Peyer's patch (tissue), 4 donors: ENCODE data around the gene QSER1.

Experiments
- POLR2A ChIP-seq, 2 donors: fragments of 450-650 bp; IDR thresholded peaks; one replicate each; pipeline ENCODE4 v1.5.1; 2017; ENCODE audit warnings: antibody characterized with exemption in 2 of 2, mild to moderate bottlenecking in 2 of 2, moderate library complexity in 2 of 2
- TF ChIP-seq, protein P1 (sequence below), 6 experiments: fragments of 450-650 bp in 4 of 6; fragments of 200-600 bp in 2 of 6; sonication (generic) in 1 of 6; IDR thresholded peaks; one replicate each; pipeline ENCODE4 v1.5.1; 2017 to 2019; ENCODE audit warnings: antibody characterized with exemption in 6 of 6, mild to moderate bottlenecking in 3 of 6, moderate library complexity in 1 of 6

DNA sequence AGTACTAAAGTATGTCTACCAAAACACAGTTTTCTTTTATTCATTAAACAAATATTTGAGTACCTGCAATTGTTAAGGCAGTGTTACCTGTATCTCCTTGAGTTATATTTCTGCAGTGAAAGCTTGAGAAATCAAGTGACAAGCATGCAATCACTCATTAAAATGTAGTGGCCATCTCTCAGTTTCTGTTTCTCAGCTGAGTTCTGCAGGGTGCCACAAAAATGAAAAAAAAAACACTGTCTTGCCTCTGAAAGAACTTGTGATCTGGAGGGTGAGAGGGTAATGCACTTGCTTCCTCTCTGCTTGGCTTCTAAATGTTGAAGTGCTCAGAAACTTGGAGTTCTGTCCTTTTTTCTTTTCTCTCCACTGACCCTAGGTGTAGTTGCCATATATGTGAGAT, 6.8 kb downstream of the QSER1 start:
- TF ChIP-seq, protein P1, sequence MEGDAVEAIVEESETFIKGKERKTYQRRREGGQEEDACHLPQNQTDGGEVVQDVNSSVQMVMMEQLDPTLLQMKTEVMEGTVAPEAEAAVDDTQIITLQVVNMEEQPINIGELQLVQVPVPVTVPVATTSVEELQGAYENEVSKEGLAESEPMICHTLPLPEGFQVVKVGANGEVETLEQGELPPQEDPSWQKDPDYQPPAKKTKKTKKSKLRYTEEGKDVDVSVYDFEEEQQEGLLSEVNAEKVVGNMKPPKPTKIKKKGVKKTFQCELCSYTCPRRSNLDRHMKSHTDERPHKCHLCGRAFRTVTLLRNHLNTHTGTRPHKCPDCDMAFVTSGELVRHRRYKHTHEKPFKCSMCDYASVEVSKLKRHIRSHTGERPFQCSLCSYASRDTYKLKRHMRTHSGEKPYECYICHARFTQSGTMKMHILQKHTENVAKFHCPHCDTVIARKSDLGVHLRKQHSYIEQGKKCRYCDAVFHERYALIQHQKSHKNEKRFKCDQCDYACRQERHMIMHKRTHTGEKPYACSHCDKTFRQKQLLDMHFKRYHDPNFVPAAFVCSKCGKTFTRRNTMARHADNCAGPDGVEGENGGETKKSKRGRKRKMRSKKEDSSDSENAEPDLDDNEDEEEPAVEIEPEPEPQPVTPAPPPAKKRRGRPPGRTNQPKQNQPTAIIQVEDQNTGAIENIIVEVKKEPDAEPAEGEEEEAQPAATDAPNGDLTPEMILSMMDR (IDR thresholded peaks at IDR 0.05), result no peak
- TF ChIP-seq POLR2A (IDR thresholded peaks at IDR 0.05), result no peak
